Erythroblast (primary cell): ENCODE measurements around the gene MDK.

Source experiments
- GATA1 ChIP-seq: IDR thresholded peaks from 2 replicates; pipeline ENCODE4 v1.6.1; 2011; ENCODE audit warnings: low read depth, mild to moderate bottlenecking, control low read depth, low read length, moderate library complexity
- POLR2A ChIP-seq: IDR thresholded peaks from 2 replicates; pipeline ENCODE4 v1.6.1; 2011; ENCODE audit warnings: mild to moderate bottlenecking, low read length

GRCh38 chr11:46338636-46338987 lies 42.9 kb upstream of the MDK start:
- TF ChIP-seq POLR2A (no peak), GATA1 (no peak)
